ENCODE data around the gene GBX2.

DNA sequence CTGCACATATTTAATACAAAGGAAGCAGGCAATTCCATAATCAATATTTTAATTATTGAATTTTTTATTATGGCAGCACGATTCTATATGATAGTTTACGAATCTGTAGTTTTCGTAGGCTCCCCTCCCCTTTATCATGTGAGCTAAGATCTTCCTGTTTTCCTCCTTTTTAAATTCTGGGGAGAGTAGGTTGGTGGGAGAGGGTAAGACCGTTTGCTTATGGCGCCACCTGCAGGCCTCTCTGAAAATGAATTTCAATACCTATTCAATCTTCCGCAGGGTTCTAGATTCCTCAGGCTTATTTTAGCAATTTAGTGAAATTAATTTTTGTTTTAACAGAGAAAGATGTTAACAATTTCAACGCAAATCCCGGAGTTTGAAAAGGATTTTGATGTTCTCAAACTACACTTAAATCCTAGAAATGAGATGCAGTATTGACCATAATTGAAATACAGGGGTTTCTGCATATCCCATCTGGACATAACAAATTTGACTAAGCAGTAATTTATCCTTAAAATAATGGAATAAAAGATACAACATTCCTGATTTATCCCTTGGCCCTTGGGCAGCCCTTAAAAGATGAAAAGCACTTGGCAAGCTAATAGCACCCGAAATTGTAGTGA, 12.8 kb upstream of the GBX2 start:
- TF ChIP-seq EZH2 (IDR thresholded peaks at IDR 0.05; ENCODE audit: insufficient read depth, poor library complexity, severe bottlenecking) (no peak), EZH2phosphoT487 (IDR thresholded peaks at IDR 0.05; ENCODE audit: insufficient read depth, low read depth) (no peak)
